Posterior cingulate gyrus (tissue), 11 donors: ENCODE results near the gene PGM1.

Source experiments
- DNase-seq, 10 donors: peaks; one replicate each; pipeline versions ENCODE4 v3.0.0 to v3.0.0-alpha.2; 2020 to 2021; ENCODE audit warnings: mixed read lengths in 3 of 10
- intact Hi-C: fragments of 100-400 bp; cut with DNase I; formaldehyde crosslinking; loops from one replicate; pipeline ENCODE4 v1.15.1; 2023

PGM1 gene

GRCh38 chr1:63688302-63688890 lies 95.2 kb downstream of the PGM1 start:
- intact Hi-C loops = no loop called here
- no peak for DNase-seq

DNA sequence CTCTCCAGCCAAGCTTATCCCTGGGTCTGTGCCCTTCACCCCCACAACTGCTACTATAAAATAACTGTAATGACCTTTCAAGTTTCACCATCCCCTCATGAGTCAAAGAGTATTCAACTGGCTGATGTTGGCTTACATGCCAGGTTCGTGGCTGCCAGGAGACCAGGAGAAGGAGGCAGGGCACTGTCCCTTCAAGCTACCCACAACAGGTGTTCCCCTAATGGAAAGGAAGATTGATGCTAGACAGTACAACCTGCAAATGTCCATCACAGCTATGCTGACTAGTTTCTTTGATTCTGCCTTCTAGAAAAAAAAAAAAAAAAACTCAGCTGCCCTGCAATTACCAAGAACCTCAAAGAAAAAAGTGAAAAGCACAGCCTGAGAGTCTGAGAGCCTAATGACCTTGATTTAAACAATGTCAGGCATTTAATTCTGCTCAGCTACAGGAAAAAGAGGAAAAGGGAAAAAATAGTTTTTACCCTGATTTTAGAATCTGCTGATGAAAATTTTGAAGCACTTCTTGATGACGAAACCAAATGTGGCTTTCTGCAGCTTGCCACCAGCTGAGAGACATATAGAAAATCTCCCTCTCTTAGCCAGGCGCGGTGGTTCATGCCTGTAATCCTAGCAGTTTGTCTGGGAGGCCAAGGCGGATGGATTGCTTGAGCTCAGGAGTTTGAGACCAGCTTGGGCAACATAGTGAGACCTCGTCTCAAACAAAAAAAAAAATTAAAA lies 97.9 kb downstream of the PGM1 start:
- DNase-seq = no peak
- intact Hi-C loops = loop anchor here (5.0 to 10.0 kb wide), 2 partner anchors 84 to 551 kb away; partner anchors contain the start of gene ROR1

GRCh38 chr1:63691701-63692425 lies 98.7 kb downstream of the PGM1 start:
- DNase-seq = peak in 2 of 10 donors; percentile 31 to 51
- intact Hi-C loops = loop anchor here (2.0 to 10.0 kb wide), 3 partner anchors 83 to 550 kb away; partner anchors contain the start of gene ROR1

- DNase-seq = no peak
- intact Hi-C loops = loop anchor here (2.0 to 10.0 kb wide), 3 partner anchors 81 to 548 kb away; partner anchors contain the start of gene ROR1
Measured at GRCh38 chr1:63693944-63694571, 100.8 kb downstream of the PGM1 start.

GRCh38 chr1:63698001-63698838 lies 105.0 kb downstream of the PGM1 start:
- intact Hi-C loops = loop anchor here (10.0 kb wide), 1 partner anchor 77 kb away; the partner anchor contains the start of gene ROR1
- peak in 4 of 10 donors; percentile 26 to 84 (median 53) for DNase-seq

- intact Hi-C loops = no loop called here
Measured at GRCh38 chr1:63701187-63701586, 108.0 kb downstream of the PGM1 start.

DNA sequence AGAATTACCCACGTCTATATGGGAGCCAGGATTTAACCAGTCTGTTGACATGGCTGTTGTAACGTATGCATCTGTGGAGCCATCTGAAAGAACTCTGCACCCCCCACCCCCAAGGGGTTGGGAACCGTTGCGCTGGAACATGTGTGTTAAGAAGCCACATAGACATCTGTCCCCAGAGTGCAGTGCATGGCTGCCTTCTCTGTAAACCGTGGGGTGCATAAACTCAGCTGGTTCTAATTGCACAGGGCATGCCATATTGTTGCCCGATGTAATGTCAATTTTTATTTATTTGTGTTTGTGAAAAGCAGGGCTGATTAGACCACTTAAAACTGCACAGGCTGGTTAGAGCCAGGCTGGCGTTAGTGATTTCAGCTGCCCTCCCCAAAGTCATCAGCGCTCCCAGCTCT lies 110.5 kb downstream of the PGM1 start:
- intact Hi-C loops = no loop called here
- no peak for DNase-seq

More at GRCh38 chr1:63701187-63701586, 108.0 kb downstream of the PGM1 start:
- no peak for DNase-seq

GRCh38 chr1:63704443-63704842 lies 111.2 kb downstream of the PGM1 start:
- intact Hi-C loops = no loop called here
- no peak for DNase-seq

DNA sequence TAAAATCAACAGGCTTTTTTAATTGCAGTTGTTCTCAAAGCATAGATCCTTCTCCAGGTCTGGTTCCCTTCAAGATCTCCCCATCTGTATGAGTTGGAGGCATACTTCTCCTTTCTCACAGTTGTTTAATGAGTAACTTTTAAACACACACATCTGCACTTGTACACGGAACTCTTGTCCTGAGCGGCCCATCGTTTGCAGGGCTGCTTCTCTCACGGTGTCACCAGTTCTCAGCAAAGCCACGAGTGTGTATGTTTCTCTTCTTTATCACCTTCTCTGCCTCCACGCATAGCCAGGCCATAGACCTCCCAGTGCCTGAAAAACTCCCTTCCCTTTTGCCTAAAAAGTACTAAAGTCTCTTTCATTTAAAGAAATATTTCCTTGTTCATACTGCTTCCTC lies 111.9 kb downstream of the PGM1 start:
- DNase-seq = no peak
- intact Hi-C loops = no loop called here

DNA sequence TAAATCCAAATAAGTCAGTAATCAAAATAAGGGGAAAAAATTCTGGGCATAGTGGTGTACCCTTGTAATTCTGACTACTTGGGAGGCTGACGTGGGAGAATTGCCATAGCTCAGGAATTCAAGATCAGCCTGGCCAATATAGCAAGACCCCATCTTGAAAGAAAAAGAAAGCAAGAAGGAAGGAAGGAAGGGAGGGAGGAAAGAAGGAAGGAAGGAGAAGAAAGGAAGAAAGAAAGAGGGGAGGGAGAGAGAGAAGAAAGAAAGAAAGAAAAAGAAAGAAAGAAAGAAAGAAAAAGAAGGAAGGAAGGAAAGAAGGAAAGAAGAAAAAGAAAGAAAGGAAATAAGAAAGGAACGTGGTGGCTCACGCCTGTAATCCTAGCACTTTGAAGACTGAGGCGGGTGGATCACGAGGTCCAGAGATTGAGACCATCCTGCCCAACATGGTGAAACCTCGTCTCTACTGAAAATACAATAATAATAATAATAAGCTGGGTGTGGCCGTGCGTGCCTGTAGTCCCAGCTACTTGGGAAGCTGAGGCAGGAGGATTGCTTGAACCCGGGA lies 116.1 kb downstream of the PGM1 start:
- no peak for DNase-seq
- intact Hi-C loops = no loop called here
